ENCODE results near the gene MIEF2.

Gene MIEF2

DNA sequence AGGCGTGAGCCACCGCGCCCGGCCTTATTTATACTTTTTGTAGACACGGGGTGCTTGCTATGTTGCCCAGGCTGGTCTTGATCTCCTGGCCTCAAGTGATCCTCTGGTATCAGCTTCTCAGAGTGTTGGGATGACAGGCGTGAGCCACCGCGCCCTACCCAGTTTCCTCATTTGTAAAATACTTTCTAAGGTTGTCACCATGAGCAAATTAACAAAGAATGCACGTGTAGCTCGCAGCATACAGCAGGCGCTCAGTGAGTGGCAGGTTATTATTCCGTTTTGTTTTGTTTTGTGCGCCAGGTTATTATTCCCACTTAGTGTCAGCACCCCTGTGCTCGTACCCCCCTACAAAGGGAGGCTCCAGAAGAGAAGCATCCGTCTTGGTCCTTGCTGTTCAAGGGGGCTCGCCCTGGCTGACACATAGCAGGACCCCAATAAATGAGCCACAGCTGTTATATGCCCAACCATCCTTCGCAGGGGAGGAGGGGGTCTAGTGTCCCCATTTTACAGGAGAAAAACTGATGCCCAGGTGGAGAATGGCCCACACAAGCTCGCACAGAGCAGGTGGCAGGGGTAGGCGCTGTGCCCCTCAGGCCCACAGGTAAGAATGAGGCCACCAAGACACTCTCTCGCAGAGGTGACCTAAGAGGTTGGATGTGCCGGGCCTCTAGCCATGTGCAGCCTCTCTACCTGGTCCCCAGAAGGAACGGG is 686 bp upstream of the MIEF2 start:
- Histone ChIP-seq H3K9ac (ENCODE audit: low read length) (peak overlapping the region; percentile 79), H2AFZ (ENCODE audit: low read depth, low read length, severe bottlenecking) (peak overlapping the region; percentile 44), H3K79me2 (ENCODE audit: insufficient read depth, low read length) (peaks cover 14% of the 10 kb centered on the region; the same call in 1 of the 2 replicates), H3F3A (ENCODE audit: insufficient read depth) (peaks cover 6% of the 10 kb centered on the region; the same call in 1 of the 2 replicates), H3K36me3 (ENCODE audit: low read length) (no peaks in the 10 kb centered on the region), H3K9me3 (ENCODE audit: insufficient read depth, low read length) (no peaks in the 10 kb centered on the region), H3K27me3 (ENCODE audit: low read length) (no peaks in the 10 kb centered on the region), H3K4me3 (ENCODE audit: insufficient read depth, low read length, poor library complexity, severe bottlenecking) (peak overlapping the region; percentile 84), H3K9me2 (replicated peaks; ENCODE audit: insufficient read depth, low read length) (no peaks in the 10 kb centered on the region), H4K20me1 (ENCODE audit: low read depth, low read length) (no peaks in the 10 kb centered on the region), H3K4me2 (ENCODE audit: low read depth, low read length, poor library complexity, severe bottlenecking) (peak overlapping the region; percentile 88), H3K27ac (ENCODE audit: low read depth, low read length) (peak overlapping the region; percentile 62)
- TF ChIP-seq, protein P1, sequence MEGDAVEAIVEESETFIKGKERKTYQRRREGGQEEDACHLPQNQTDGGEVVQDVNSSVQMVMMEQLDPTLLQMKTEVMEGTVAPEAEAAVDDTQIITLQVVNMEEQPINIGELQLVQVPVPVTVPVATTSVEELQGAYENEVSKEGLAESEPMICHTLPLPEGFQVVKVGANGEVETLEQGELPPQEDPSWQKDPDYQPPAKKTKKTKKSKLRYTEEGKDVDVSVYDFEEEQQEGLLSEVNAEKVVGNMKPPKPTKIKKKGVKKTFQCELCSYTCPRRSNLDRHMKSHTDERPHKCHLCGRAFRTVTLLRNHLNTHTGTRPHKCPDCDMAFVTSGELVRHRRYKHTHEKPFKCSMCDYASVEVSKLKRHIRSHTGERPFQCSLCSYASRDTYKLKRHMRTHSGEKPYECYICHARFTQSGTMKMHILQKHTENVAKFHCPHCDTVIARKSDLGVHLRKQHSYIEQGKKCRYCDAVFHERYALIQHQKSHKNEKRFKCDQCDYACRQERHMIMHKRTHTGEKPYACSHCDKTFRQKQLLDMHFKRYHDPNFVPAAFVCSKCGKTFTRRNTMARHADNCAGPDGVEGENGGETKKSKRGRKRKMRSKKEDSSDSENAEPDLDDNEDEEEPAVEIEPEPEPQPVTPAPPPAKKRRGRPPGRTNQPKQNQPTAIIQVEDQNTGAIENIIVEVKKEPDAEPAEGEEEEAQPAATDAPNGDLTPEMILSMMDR (IDR thresholded peaks at IDR 0.05; ENCODE audit: insufficient read depth, low read length, poor library complexity, severe bottlenecking) = no peak
- TF ChIP-seq EZH2phosphoT487 (conservative IDR thresholded peaks at IDR 0.05; ENCODE audit: low read length) = no peak

DNA sequence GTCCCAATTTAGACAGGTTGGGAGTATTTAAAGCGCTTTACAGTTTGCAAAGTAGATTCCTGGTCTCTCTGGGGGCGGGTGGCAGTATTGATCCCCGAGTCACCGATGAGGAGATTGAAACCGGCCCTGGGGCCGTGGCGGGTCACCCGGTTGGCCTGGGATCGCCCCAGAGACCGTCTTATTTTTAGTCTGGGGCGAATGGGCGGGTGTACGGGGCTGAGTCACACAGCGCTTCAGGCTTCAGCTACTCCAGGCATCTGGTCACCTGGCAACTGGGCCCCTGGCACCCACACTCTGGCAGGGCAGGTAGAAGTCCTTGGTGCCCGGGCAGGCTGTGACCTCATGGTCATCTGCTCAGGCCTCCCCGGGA is 669 bp downstream of the MIEF2 start:
- Histone ChIP-seq H3K9ac (ENCODE audit: low read length) (peak overlapping the region; percentile 79), H3K9me3 (ENCODE audit: insufficient read depth, low read length) (no peaks in the 10 kb centered on the region), H3K4me2 (ENCODE audit: low read depth, low read length, poor library complexity, severe bottlenecking) (peak overlapping the region; percentile 88), H3K36me3 (ENCODE audit: low read length) (no peaks in the 10 kb centered on the region), H3K9me2 (replicated peaks; ENCODE audit: insufficient read depth, low read length) (no peaks in the 10 kb centered on the region), H3K27ac (ENCODE audit: low read depth, low read length) (peak overlapping the region; percentile 73), H3K27me3 (ENCODE audit: low read length) (no peaks in the 10 kb centered on the region), H3F3A (ENCODE audit: insufficient read depth) (peaks cover 6% of the 10 kb centered on the region; the same call in 1 of the 2 replicates), H3K79me2 (ENCODE audit: insufficient read depth, low read length) (peaks cover 14% of the 10 kb centered on the region; the same call in 1 of the 2 replicates), H2AFZ (ENCODE audit: low read depth, low read length, severe bottlenecking) (peak overlapping the region; percentile 72), H4K20me1 (ENCODE audit: low read depth, low read length) (no peaks in the 10 kb centered on the region), H3K4me3 (ENCODE audit: insufficient read depth, low read length, poor library complexity, severe bottlenecking) (peak overlapping the region; percentile 84)
- TF ChIP-seq, protein P1 (IDR thresholded peaks at IDR 0.05; ENCODE audit: insufficient read depth, low read length, poor library complexity, severe bottlenecking) = no peak
- no peak for TF ChIP-seq EZH2phosphoT487 (conservative IDR thresholded peaks at IDR 0.05; ENCODE audit: low read length)

DNA sequence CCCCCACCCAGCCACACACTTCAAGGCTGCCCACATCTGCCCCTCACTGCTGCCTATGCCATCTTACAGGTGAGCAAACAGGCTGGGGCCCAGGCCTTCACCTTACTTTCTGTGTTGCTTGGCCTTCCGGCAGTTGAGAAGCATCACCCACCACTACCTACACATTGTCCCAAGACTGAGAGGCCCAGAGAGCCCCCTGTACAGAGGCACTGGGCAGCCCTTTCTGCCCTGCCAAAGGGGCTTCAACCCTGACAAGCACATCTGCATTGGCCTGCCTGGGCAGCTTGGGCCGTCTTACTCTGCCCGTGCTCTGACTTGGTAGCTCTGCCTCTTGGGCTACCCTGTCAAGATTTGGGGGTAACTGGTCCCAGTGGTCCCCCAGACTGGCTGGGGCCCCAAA is 1.2 kb downstream of the MIEF2 start:
- Histone ChIP-seq H3K4me3 (ENCODE audit: insufficient read depth, low read length, poor library complexity, severe bottlenecking) (peak overlapping the region; percentile 84), H3K27me3 (ENCODE audit: low read length) (no peaks in the 10 kb centered on the region), H2AFZ (ENCODE audit: low read depth, low read length, severe bottlenecking) (no peak overlapping the region), H3K9me2 (replicated peaks; ENCODE audit: insufficient read depth, low read length) (no peaks in the 10 kb centered on the region), H3K27ac (ENCODE audit: low read depth, low read length) (no peak overlapping the region), H3K9me3 (ENCODE audit: insufficient read depth, low read length) (no peaks in the 10 kb centered on the region), H3K9ac (ENCODE audit: low read length) (peak overlapping the region; percentile 79), H3K4me2 (ENCODE audit: low read depth, low read length, poor library complexity, severe bottlenecking) (peak overlapping the region; percentile 88), H3F3A (ENCODE audit: insufficient read depth) (peaks cover 6% of the 10 kb centered on the region; the same call in 1 of the 2 replicates), H3K36me3 (ENCODE audit: low read length) (no peaks in the 10 kb centered on the region), H3K79me2 (ENCODE audit: insufficient read depth, low read length) (peaks cover 14% of the 10 kb centered on the region; the same call in 1 of the 2 replicates), H4K20me1 (ENCODE audit: low read depth, low read length) (no peaks in the 10 kb centered on the region)
- TF ChIP-seq, protein P1 (IDR thresholded peaks at IDR 0.05; ENCODE audit: insufficient read depth, low read length, poor library complexity, severe bottlenecking) = no peak
- no peak for TF ChIP-seq EZH2phosphoT487 (conservative IDR thresholded peaks at IDR 0.05; ENCODE audit: low read length)
